ENCODE data around the gene D2HGDH. TPM values are rescaled to one million over a fixed set of nuclear protein-coding genes. Genes with fewer than 3 reads are reported as not detected.
A peak's percentile ranks its signal among the peaks of the same experiment; 100 is the strongest.

D2HGDH gene
- total RNA-seq, 1 experiment from 2014 or later = 10.0 TPM

DNA sequence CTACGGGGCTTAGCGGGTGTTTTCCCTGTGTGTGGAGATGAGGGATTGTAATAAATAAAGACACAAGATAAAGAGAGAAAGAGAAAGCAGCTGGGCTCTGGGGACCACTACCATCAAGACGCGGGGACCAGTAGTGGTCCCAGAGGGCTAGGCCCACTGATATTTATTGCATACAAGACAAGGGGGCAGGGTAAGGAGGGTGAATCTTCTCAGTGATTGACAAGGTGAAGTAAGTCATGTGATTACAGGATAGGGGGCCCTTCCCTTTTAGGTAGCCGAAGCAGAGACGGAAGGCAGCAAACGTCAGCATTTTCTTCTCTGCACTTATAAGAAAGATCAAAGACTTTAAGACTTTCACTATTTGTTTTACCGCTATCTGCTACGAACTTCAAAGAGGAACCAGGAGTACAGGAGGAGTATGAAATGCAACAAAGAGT, 37.7 kb downstream of the D2HGDH start:
- Histone ChIP-seq H3K4ac (ENCODE audit: low read depth, low read length) (no peak overlapping the region), H3T11ph (ENCODE audit: low read length) (no peak overlapping the region), H3K23ac (ENCODE audit: insufficient read length, low read depth, low read length) (no peak overlapping the region), H3K18ac (ENCODE audit: insufficient read length, low read depth, low read length) (no peak overlapping the region), H3K79me2 (ENCODE audit: insufficient read depth, low read length) (no peaks in the 10 kb centered on the region), H2BK5ac (ENCODE audit: insufficient read length, low read length) (no peak overlapping the region), H3K14ac (ENCODE audit: insufficient read depth, low read length) (no peak overlapping the region), H3K4me2 (ENCODE audit: insufficient read depth, insufficient read length, low read length) (no peak overlapping the region), H4K91ac (ENCODE audit: insufficient read length, low read depth, low read length) (no peak overlapping the region), H3K9ac (ENCODE audit: extremely low read depth, insufficient read length, low read length) (no peak overlapping the region), H2BK20ac (ENCODE audit: low read depth, low read length, poor library complexity, severe bottlenecking) (no peak overlapping the region), H3K79me1 (ENCODE audit: insufficient read depth, low read depth, low read length, poor library complexity, severe bottlenecking) (no peaks in the 10 kb centered on the region), H2AFZ (ENCODE audit: low read length) (no peak overlapping the region), H3K23me2 (ENCODE audit: insufficient read length, low read depth, low read length, poor library complexity, severe bottlenecking) (peaks cover 3% of the 10 kb centered on the region), H3K56ac (ENCODE audit: insufficient read length, low read depth, low read length) (no peak overlapping the region), H3K9me3 (ENCODE audit: control insufficient read depth, low read depth, low read length) (no peaks in the 10 kb centered on the region), H3K27me3 (ENCODE audit: insufficient read depth, low read length) (no peaks in the 10 kb centered on the region), H2BK12ac (ENCODE audit: insufficient read length, low read depth, low read length) (no peak overlapping the region), H2AK5ac (ENCODE audit: insufficient read length, low read length) (no peak overlapping the region), H4K8ac (replicated peaks; ENCODE audit: insufficient read length, low read depth, low read length) (no peak overlapping the region), H2BK120ac (ENCODE audit: low read depth, low read length, poor library complexity, severe bottlenecking) (no peak overlapping the region), H2BK15ac (ENCODE audit: low read depth, low read length) (no peak overlapping the region), H4K20me1 (ENCODE audit: control insufficient read depth, insufficient read depth, insufficient read length) (no peaks in the 10 kb centered on the region), H3K27ac (ENCODE audit: insufficient read length, low read depth, low read length) (no peak overlapping the region), H4K5ac (ENCODE audit: insufficient read length, low read depth, low read length) (no peak overlapping the region), H3K4me1 (ENCODE audit: insufficient read depth, low read length) (no peaks in the 10 kb centered on the region)
- H3K27ac Mint-ChIP-seq = peak overlapping the region in 2 of 3 experiments; percentile 88 to 93; a peak in 4 of 7 replicates
- H3K27me3 Mint-ChIP-seq (ENCODE audit: low read depth) = peaks cover 2% of the 10 kb centered on the region
- DNase-seq = peak; percentile 13
- H3K4me3 Mint-ChIP-seq = no peak overlapping the region
- no peaks in the 10 kb centered on the region; a peak in 1 of 7 replicates for H3K36me3 Mint-ChIP-seq (ENCODE audit: insufficient read depth in 1 of 3, low read depth in 3 of 3)
- no peaks in the 10 kb centered on the region for H3K9me3 Mint-ChIP-seq
- TF ChIP-seq, protein P1, sequence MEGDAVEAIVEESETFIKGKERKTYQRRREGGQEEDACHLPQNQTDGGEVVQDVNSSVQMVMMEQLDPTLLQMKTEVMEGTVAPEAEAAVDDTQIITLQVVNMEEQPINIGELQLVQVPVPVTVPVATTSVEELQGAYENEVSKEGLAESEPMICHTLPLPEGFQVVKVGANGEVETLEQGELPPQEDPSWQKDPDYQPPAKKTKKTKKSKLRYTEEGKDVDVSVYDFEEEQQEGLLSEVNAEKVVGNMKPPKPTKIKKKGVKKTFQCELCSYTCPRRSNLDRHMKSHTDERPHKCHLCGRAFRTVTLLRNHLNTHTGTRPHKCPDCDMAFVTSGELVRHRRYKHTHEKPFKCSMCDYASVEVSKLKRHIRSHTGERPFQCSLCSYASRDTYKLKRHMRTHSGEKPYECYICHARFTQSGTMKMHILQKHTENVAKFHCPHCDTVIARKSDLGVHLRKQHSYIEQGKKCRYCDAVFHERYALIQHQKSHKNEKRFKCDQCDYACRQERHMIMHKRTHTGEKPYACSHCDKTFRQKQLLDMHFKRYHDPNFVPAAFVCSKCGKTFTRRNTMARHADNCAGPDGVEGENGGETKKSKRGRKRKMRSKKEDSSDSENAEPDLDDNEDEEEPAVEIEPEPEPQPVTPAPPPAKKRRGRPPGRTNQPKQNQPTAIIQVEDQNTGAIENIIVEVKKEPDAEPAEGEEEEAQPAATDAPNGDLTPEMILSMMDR (conservative IDR thresholded peaks at IDR 0.05) = no peak
- H3K4me1 Mint-ChIP-seq = peaks cover 19 to 40% of the 10 kb centered on the region in 2 experiments
- no CpG with 5 or more reads among the region's 9 CpGs for WGBS (ENCODE audit: extremely low coverage, insufficient read length, low lambda C conversion rate)
